ENCODE measurements around the gene TESK2.

The TESK2 gene

DNA sequence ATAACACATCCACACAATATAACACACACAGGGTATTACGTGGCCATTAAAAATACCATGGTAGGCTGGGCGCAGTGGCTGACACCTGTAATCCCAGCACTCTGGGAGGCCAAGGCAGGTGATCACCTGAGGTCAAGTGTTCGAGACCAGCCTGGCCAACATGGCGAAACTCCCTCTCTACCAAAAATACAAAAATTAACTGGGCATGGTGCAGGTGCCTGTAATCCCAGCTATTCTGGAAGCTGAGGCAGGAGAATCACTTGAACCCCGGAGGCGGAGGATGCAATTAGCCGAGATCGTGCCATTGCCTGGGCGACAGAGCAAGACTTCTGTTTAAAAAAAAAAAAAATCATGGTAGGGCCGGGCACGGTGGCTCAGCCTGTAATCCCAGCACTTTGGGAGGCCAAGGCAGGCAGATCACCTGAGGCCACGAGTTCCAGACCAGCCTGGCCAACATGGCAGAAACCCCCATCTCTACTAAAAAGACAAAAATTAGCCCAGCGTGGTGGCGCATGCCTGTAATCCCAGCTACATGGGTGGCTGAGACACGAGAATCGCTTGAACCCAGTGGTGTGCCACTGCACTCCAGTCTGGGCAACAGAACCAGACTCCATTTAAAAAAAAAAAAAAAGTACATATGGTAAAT, 188.3 kb downstream of the TESK2 start:
- no peak for DNase-seq

DNA sequence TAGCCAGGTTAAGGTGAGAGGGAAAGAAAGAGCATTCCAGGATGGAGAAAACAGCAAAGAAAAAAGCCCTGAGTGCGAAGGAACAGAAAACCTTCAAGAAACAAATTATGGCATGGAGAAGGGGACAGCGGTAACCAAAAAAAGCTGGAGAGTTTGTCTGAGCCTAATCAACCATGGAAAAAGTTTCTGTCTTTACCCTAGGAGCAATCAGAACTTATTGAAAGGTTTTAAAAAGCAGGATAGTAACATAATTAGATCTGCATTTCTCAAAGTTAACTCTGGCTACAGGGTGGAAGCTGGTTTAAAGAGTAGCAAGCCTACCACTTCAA, 190.3 kb downstream of the TESK2 start:
- no peak for DNase-seq

DNA sequence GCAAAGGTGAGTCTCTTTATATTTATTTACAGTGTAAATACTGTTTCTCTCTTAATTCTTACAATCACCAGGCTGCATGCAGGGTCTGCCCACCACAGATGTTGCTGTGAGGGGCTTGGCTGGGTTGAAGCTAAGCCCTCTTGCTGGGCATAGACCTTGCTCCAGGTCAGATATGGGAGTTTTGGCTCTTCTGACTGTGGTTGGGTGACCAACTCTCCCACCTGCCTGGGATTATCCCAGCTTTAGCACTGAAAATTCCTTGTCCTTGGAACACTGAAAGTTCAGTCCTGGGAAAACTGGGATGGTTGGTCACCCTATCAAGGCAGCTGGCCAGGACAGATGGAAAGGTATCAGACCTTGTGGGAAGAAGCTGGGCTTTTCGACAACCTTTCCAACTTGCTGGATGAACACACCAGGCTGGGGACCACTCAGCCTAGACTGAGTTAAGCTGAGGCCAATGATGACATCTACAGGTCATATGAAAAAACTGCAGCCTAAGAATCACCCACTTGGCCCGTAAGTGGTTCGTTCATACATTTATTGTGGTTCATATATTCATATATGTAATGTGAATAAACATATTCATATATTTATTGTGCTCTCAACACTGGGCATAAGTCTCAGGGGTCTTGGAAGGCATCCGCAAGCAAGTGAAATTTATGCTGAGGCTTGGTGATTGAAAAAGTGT, 190.8 kb downstream of the TESK2 start:
- peak; percentile 59 to 80 for DNase-seq

DNA sequence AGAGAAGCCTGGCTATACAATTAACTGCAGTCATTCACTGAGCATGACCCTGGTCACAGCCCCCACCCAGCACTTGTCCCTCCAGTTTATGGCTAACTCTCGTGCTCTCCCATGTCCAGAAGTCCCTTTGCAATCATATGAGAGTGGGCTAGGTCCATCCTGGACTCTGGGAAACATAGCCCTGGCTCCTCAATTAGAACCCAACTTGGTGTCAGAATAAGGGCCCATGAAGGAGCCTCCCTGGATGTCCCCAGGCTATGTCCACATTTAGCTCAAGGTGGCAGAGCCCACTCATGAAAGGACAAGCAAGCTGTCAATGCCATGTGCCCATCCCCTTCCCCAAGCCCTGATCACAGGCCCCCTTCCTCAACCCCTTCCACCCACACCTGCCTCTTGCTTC, 191.7 kb downstream of the TESK2 start:
- no peak for DNase-seq

DNA sequence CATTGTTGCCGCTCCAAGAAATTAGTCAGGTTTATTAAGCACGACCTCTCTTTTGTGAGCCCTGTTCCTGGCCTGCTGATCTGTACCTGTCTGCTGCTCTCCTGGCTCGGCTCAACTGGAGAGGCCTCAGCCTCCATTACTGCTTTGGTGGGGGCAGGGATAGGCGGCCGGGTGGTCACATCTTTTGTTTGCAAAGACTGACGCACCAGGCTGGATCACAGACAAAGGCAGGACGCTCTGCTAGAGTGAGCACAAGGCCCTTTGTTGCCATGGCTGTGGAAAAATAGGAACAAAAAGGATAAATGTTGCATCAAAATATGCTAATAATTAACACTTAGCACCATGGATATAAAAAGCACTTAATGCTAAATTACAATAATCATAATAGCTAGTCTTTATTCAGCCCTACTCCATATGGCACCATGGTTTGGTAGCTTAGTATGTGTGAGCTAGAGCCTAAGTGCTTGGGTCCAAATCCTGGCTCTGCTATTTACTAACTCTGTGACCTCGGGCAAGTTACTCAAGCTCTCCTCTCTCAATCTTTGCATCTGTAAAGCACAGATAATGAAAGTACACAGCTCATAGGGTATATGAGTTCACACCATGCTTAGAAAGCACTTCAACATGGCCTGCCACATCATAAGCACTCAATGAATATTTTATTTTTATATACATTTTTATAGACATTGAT, 193.2 kb downstream of the TESK2 start:
- no peak for DNase-seq
